Measurements from ENCODE around the gene BTBD6. TPM values are rescaled to one million over a fixed set of nuclear protein-coding genes. Genes with fewer than 3 reads are reported as not detected.
"Not testable (repeated sequence)": the region's sequence is repeated elsewhere in the genome, so short reads cannot be mapped to it uniquely, and the experiment has no call there.

Gene BTBD6
- total RNA-seq, 1 donor from 2014 or later = 45.3 TPM

- intact Hi-C loops (cut with micrococcal nuclease) = no loop called here
- TF ChIP-seq CTCF (IDR thresholded peaks at IDR 0.05; ENCODE audit: borderline replicate concordance) = no peak
- no peaks in the 10 kb centered on the region for H3K27me3 ChIP-seq (ENCODE audit: low read depth)
- H3K4me1 ChIP-seq = peaks cover 24% of the 10 kb centered on the region
- no peaks in the 10 kb centered on the region for H3K36me3 ChIP-seq
- H3K9me3 ChIP-seq (replicated peaks) = no peaks in the 10 kb centered on the region
- no peak overlapping the region for H3K4me3 ChIP-seq
- H3K27ac ChIP-seq (replicated peaks) = no peak overlapping the region
- DNase-seq = no peak
Observed at GRCh38 chr14:105285174-105285573, 36.8 kb downstream of the BTBD6 start.

GRCh38 chr14:105286759-105287144 lies 38.4 kb downstream of the BTBD6 start:
- no peak for TF ChIP-seq CTCF (IDR thresholded peaks at IDR 0.05; ENCODE audit: borderline replicate concordance)
- H3K27me3 ChIP-seq (ENCODE audit: low read depth) = no peaks in the 10 kb centered on the region
- peaks cover 23% of the 10 kb centered on the region for H3K4me1 ChIP-seq
- intact Hi-C loops (cut with micrococcal nuclease) = no loop called here
- no peak overlapping the region for H3K27ac ChIP-seq (replicated peaks)
- no peaks in the 10 kb centered on the region for H3K9me3 ChIP-seq (replicated peaks)
- DNase-seq = no peak
- H3K4me3 ChIP-seq = no peak overlapping the region
- no peaks in the 10 kb centered on the region for H3K36me3 ChIP-seq

- no peak for TF ChIP-seq CTCF (IDR thresholded peaks at IDR 0.05; ENCODE audit: borderline replicate concordance)
- no peaks in the 10 kb centered on the region for H3K27me3 ChIP-seq (ENCODE audit: low read depth)
- H3K4me3 ChIP-seq = no peak overlapping the region
- DNase-seq = no peak
- H3K9me3 ChIP-seq (replicated peaks) = no peaks in the 10 kb centered on the region
- H3K36me3 ChIP-seq = no peaks in the 10 kb centered on the region
- H3K27ac ChIP-seq (replicated peaks) = no peak overlapping the region
- intact Hi-C loops (cut with micrococcal nuclease) = no loop called here
- H3K4me1 ChIP-seq = peaks cover 22% of the 10 kb centered on the region
Observed at GRCh38 chr14:105287249-105288102, 39.1 kb downstream of the BTBD6 start.

- H3K4me3 ChIP-seq; intact Hi-C loops (cut with micrococcal nuclease): not testable (repeated sequence)
Observed at GRCh38 chr14:105288936-105289335, 40.6 kb downstream of the BTBD6 start.

GRCh38 chr14:105290621-105291346 lies 42.5 kb downstream of the BTBD6 start:
- TF ChIP-seq CTCF (IDR thresholded peaks at IDR 0.05; ENCODE audit: borderline replicate concordance) = no peak
- H3K4me1 ChIP-seq = peaks cover 43% of the 10 kb centered on the region
- intact Hi-C loops (cut with micrococcal nuclease) = no loop called here

More at GRCh38 chr14:105288936-105289335, 40.6 kb downstream of the BTBD6 start:
- not testable (repeated sequence) for H3K9me3 ChIP-seq (replicated peaks); DNase-seq; H3K36me3 ChIP-seq; H3K27me3 ChIP-seq (ENCODE audit: low read depth); H3K27ac ChIP-seq (replicated peaks)
- peaks cover 32% of the 10 kb centered on the region for H3K4me1 ChIP-seq

More at GRCh38 chr14:105290621-105291346, 42.5 kb downstream of the BTBD6 start:
- Histone ChIP-seq H3K4me3 (no peak overlapping the region), H3K36me3 (no peaks in the 10 kb centered on the region), H3K9me3 (replicated peaks) (no peaks in the 10 kb centered on the region), H3K27me3 (ENCODE audit: low read depth) (no peaks in the 10 kb centered on the region), H3K27ac (replicated peaks) (no peak overlapping the region)
- DNase-seq = no peak
